Measurements from ENCODE around the gene NGB.

Gene NGB

DNA sequence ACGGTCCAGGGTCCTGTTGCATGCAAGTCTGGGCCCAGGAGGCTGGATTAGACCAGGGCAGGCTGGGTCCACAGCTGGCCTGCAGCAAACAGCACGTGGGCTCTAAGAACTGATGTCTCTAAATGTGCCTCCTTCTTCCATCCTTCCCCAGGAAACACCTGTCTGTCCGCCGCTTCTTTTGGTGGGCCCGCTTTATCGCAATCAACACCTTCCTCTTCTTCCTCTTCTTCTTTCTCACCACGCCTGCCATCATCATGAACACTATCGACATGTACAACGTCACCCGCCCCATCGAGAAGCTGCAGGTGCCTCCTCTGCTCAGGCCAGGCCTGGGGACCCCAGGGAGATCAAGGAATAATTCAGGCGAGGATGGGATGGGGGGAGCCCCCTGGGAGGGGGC is 28.3 kb downstream of the NGB start:
- H3K27me3 ChIP-seq, result no peaks in the 10 kb centered on the region
- intact Hi-C loops (cut with DNase I; ENCODE audit: low total_unique reads), result no loop called here
- DNase-seq, result no peak
- no peaks in the 10 kb centered on the region for H3K36me3 ChIP-seq
- H3K27ac ChIP-seq, result no peak overlapping the region
- H3K4me1 ChIP-seq, result no peaks in the 10 kb centered on the region
- H3K4me3 ChIP-seq, result no peak overlapping the region
- TF ChIP-seq, protein P1, sequence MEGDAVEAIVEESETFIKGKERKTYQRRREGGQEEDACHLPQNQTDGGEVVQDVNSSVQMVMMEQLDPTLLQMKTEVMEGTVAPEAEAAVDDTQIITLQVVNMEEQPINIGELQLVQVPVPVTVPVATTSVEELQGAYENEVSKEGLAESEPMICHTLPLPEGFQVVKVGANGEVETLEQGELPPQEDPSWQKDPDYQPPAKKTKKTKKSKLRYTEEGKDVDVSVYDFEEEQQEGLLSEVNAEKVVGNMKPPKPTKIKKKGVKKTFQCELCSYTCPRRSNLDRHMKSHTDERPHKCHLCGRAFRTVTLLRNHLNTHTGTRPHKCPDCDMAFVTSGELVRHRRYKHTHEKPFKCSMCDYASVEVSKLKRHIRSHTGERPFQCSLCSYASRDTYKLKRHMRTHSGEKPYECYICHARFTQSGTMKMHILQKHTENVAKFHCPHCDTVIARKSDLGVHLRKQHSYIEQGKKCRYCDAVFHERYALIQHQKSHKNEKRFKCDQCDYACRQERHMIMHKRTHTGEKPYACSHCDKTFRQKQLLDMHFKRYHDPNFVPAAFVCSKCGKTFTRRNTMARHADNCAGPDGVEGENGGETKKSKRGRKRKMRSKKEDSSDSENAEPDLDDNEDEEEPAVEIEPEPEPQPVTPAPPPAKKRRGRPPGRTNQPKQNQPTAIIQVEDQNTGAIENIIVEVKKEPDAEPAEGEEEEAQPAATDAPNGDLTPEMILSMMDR (IDR thresholded peaks at IDR 0.05), result no peak
- no peaks in the 10 kb centered on the region for H3K9me3 ChIP-seq

DNA sequence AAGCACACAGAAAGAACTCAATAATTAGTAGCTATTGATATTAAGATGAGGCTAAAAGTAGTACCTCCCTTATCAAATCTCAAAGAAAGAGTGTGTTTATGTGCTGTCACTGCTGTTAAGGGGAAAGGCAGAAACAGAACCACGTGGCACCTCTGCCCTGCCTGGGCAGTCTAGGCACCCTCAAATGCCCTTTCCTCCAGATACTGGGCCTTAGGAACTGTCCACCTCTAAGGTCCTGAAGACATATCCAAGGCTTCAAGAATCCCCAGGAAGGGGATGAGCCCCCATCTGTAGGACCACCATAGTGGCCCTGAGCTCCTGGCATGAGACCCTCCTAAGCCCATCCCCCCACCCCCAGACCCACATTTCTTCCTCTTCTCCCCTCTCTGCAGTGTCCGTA is 29.1 kb downstream of the NGB start:
- Histone ChIP-seq H3K36me3 (no peaks in the 10 kb centered on the region), H3K9me3 (no peaks in the 10 kb centered on the region), H3K27ac (no peak overlapping the region), H3K4me1 (no peaks in the 10 kb centered on the region), H3K27me3 (no peaks in the 10 kb centered on the region), H3K4me3 (no peak overlapping the region)
- DNase-seq, result no peak
- intact Hi-C loops (cut with DNase I; ENCODE audit: low total_unique reads), result no loop called here
- TF ChIP-seq, protein P1 (IDR thresholded peaks at IDR 0.05), result no peak

DNA sequence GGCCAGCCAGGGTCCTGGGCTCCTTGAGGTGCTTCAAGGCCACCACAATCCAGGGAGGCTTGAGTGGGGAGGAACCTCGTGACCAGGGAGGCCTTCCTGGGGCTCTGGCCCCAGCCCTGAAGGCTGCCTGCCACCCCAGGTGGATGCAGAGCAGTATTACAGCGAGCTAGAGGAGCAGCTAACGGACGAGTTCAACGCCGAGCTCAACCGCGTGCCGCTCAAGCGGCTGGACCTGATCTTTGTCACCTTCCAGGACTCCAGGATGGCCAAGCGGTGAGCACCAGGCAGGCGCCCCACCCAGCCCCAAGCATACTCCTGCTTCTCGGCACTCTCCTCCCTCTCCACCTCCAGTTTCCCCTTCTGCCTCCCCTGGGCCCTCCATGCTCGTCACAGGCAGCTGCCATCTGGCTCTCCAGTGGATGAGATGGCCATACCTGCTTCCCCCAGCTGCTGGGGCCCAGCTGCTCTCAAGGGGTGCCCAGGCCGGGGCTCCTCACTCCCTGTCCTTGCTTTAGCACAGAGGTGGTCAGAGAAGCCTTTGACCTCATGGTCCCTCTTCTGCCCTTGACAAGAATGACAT is 30.6 kb downstream of the NGB start:
- no peaks in the 10 kb centered on the region for H3K36me3 ChIP-seq
- peaks cover 0 to 4% of the 10 kb centered on the region in 2 donors for H3K27me3 ChIP-seq
- no peak for DNase-seq
- no peaks in the 10 kb centered on the region for H3K4me1 ChIP-seq
- H3K27ac ChIP-seq, result no peak overlapping the region
- intact Hi-C loops (cut with DNase I; ENCODE audit: low total_unique reads), result no loop called here
- H3K4me3 ChIP-seq, result no peak overlapping the region
- TF ChIP-seq, protein P1 (IDR thresholded peaks at IDR 0.05), result no peak
- no peaks in the 10 kb centered on the region for H3K9me3 ChIP-seq

DNA sequence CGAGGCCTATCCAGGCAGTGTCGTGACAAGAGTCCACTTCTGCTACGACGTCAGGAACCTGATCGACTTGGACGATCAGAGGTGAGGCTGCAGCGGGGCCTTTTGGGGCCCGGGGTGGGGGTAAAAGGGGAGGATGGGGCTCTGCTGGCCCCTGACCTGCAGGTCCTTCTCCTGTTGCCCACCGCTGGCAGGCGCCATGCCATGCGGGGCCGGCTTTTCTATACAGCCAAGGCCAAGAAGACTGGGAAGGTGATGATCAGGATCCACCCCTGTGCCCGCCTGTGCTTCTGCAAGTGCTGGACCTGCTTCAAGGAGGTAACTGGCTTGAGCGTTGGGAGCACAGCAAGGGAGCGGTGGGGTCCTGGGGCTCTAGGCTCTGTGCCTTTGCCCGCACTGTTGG is 31.6 kb downstream of the NGB start:
- Histone ChIP-seq H3K27ac (no peak overlapping the region), H3K27me3 (peaks cover 0 to 4% of the 10 kb centered on the region in 2 donors), H3K36me3 (no peaks in the 10 kb centered on the region), H3K9me3 (no peaks in the 10 kb centered on the region), H3K4me1 (no peaks in the 10 kb centered on the region), H3K4me3 (no peak overlapping the region)
- TF ChIP-seq, protein P1 (IDR thresholded peaks at IDR 0.05), result no peak
- DNase-seq, result no peak
- intact Hi-C loops (cut with DNase I; ENCODE audit: low total_unique reads), result no loop called here

DNA sequence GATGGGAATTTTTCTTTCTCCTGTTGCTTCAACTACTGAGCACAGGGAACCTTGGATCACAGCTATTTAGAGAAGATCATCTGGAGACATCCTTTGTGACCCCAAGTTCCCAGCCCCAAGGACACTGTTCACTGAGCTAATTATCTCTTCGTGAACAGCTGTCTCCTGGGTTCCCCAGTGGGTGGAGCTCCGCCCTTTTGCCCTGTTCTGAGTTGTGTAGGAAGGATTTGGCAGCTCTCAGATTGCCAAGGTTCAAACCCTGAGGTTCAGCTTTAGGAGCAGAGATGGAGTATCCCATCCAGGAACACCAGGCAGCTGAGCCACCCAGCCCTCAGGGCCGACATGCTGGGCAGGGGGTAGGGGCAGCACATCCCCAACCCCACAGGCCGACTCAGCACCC is 32.0 kb downstream of the NGB start:
- intact Hi-C loops (cut with DNase I; ENCODE audit: low total_unique reads), result no loop called here
- Histone ChIP-seq H3K4me3 (no peak overlapping the region), H3K36me3 (no peaks in the 10 kb centered on the region), H3K27me3 (peaks cover 0 to 4% of the 10 kb centered on the region in 2 donors), H3K27ac (no peak overlapping the region), H3K9me3 (no peaks in the 10 kb centered on the region), H3K4me1 (no peaks in the 10 kb centered on the region)
- TF ChIP-seq, protein P1 (IDR thresholded peaks at IDR 0.05), result no peak
- no peak for DNase-seq

DNA sequence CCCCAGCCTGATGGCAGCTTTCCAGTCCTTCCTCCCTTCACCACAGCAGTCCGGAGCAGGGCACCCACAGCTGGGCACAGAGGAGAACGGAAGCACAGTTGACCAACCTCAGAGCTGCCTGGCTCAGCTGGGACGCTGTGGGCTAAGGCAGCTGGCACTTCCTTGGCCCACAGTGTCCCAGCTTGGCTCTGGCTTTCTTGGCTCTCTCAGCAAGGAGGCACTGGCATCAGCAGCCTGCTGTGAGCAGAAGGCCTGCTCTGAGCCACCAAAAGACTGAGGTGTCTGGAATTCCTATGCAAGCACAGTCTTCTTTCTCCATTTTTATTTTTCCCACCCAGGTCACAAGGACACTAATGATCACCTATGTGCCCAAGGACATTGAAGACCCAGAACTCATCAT is 32.6 kb downstream of the NGB start:
- no peaks in the 10 kb centered on the region for H3K36me3 ChIP-seq
- TF ChIP-seq, protein P1 (IDR thresholded peaks at IDR 0.05), result no peak
- H3K9me3 ChIP-seq, result no peaks in the 10 kb centered on the region
- H3K4me3 ChIP-seq, result no peak overlapping the region
- H3K27me3 ChIP-seq, result peaks cover 0 to 4% of the 10 kb centered on the region in 2 donors
- H3K27ac ChIP-seq, result no peak overlapping the region
- no peak for DNase-seq
- intact Hi-C loops (cut with DNase I; ENCODE audit: low total_unique reads), result no loop called here
- H3K4me1 ChIP-seq, result no peaks in the 10 kb centered on the region

Measured in tibial artery (tissue), 4 donors.